HEK293 (cell line): Measurements from ENCODE around the gene RASA3.

Experiments
- BCL11A ChIP-seq: fragments of 450-650 bp; formaldehyde crosslinking; IDR thresholded peaks from 2 replicates; pipeline ENCODE4 v1.5.1; 2016; ENCODE audit warnings: low read depth, missing biosample characterization, missing genetic modification characterization
- CTCF ChIP-seq: fragments of 450-650 bp; formaldehyde crosslinking; IDR thresholded peaks from 2 replicates; pipeline ENCODE4 v1.5.1; 2016; ENCODE audit warnings: missing biosample characterization, missing genetic modification characterization
- KLF1 ChIP-seq: fragments of 450-650 bp; formaldehyde crosslinking; IDR thresholded peaks from 2 replicates; pipeline ENCODE4 v1.5.1; 2016; ENCODE audit warnings: missing biosample characterization, missing genetic modification characterization
- ZBTB1 ChIP-seq: fragments of 450-650 bp; formaldehyde crosslinking; IDR thresholded peaks from 2 replicates; pipeline ENCODE4 v1.5.1; 2016; ENCODE audit warnings: missing biosample characterization, missing genetic modification characterization
- ZBTB49 ChIP-seq: fragments of 450-650 bp; formaldehyde crosslinking; IDR thresholded peaks from 2 replicates; pipeline ENCODE4 v1.5.1; 2016; ENCODE audit warnings: missing biosample characterization, missing genetic modification characterization, low read depth
- ZBTB8A ChIP-seq: fragments of 450-650 bp; formaldehyde crosslinking; IDR thresholded peaks from 2 replicates; pipeline ENCODE4 v1.5.1; 2016; ENCODE audit warnings: missing biosample characterization, missing genetic modification characterization
- ZNF510 ChIP-seq: fragments of 450-650 bp; formaldehyde crosslinking; IDR thresholded peaks from 2 replicates; pipeline ENCODE4 v1.5.1; 2018; ENCODE audit warnings: mild to moderate bottlenecking, missing genetic modification characterization, missing biosample characterization; ENCODE audit not compliant: insufficient replicate concordance
- ZNF777 ChIP-seq: fragments of 450-650 bp; formaldehyde crosslinking; IDR thresholded peaks from 2 replicates; pipeline ENCODE4 v1.5.1; 2017; ENCODE audit warnings: missing biosample characterization, missing genetic modification characterization, borderline replicate concordance
- TF ChIP-seq, protein P1 (sequence below): fragments of 450-650 bp; formaldehyde crosslinking; IDR thresholded peaks from 2 replicates; pipeline ENCODE4 v1.5.1; 2016; ENCODE audit warnings: missing biosample characterization, missing genetic modification characterization

DNA sequence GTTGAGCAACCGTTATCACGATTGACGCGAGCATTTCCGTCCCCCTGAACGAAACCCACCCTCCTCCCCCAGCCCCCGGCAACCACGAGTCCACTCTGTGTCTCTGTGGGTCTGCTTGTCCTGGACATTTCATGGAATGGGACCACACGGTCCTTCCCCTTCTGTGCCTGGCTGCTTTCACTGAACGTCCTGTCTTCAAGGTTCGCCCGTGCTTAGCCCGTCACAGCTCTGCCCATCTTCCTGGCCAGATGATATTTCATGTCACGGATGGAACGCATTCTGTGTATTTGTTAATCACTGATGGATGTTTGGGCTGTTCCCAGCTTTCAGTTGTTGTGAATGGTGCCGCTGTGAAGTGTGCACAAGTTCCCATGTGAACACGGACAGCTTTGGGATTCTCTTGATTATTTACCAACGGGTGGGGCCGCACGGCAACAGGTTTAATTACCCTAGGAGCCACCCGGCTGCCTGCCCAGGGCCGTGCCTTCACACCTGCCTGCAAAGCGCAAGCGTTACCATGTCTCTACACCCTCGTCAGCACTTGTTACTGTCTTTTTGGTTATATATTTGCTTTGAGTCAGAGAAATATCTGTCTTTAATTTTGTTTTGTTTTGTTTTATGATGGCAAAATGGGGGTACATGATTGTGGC lies 42.5 kb downstream of the RASA3 start:
- TF ChIP-seq CTCF (no peak), ZBTB49 (tag by site-specific recombination) (no peak), ZNF777 (no peak), ZBTB1 (tag by site-specific recombination) (no peak), ZBTB8A (no peak), BCL11A (no peak), ZNF510 (tag by site-specific recombination) (no peak), KLF1 (tag by site-specific recombination) (no peak)
- TF ChIP-seq, protein P1, sequence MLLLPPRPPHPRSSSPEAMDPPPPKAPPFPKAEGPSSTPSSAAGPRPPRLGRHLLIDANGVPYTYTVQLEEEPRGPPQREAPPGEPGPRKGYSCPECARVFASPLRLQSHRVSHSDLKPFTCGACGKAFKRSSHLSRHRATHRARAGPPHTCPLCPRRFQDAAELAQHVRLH (tag by site-specific recombination): no peak
